Lung microvascular endothelial cell (primary cell): ENCODE data around the gene GRM8. TPM values are rescaled to one million over a fixed set of nuclear protein-coding genes. Genes with fewer than 3 reads are reported as not detected.
"Not testable (repeated sequence)": the region's sequence is repeated elsewhere in the genome, so short reads cannot be mapped to it uniquely, and the experiment has no call there.

ENCODE experiments used
- DNase-seq, 2 donors: peaks; one replicate each; pipeline versions ENCODE4 v3.0.0 to v3.0.0-alpha.2; 2010; ENCODE audit warnings: low read depth in 2 of 2
- total RNA-seq: library from RNA; depleted of rRNA; stranded (reverse); fragments of >200 nt; gene quantifications from 2 replicates; pipeline ENCODE4 v1.2.1, GENCODE V29; 2014

Gene GRM8
- total RNA-seq, 1 donor from 2014 or later = not detected

GRCh38 chr7:126924477-126924876, 328.3 kb downstream of the GRM8 start:
- no peak for DNase-seq

- not testable (repeated sequence) for DNase-seq
Observed at GRCh38 chr7:126911627-126912026, 341.1 kb downstream of the GRM8 start.

GRCh38 chr7:126908564-126908963, 344.2 kb downstream of the GRM8 start:
- DNase-seq = not testable (repeated sequence)

GRCh38 chr7:126907657-126908056, 345.1 kb downstream of the GRM8 start:
- not testable (repeated sequence) for DNase-seq

GRCh38 chr7:126905255-126905654, 347.5 kb downstream of the GRM8 start:
- DNase-seq = not testable (repeated sequence)

GRCh38 chr7:126901041-126901765, 351.5 kb downstream of the GRM8 start:
- not testable (repeated sequence) for DNase-seq

GRCh38 chr7:126887980-126888379, 364.8 kb downstream of the GRM8 start:
- DNase-seq = not testable (repeated sequence)

GRCh38 chr7:126887560-126887959, 365.2 kb downstream of the GRM8 start:
- not testable (repeated sequence) for DNase-seq

GRCh38 chr7:126882730-126883129, 370.0 kb downstream of the GRM8 start:
- DNase-seq = not testable (repeated sequence)

GRCh38 chr7:126881908-126882307, 370.8 kb downstream of the GRM8 start:
- DNase-seq = not testable (repeated sequence)

- DNase-seq = no peak
Observed at GRCh38 chr7:126881315-126881714, 371.4 kb downstream of the GRM8 start.

GRCh38 chr7:126876536-126876935, 376.2 kb downstream of the GRM8 start:
- DNase-seq = not testable (repeated sequence)

GRCh38 chr7:126856691-126857291, 395.9 kb downstream of the GRM8 start:
- peak; percentile 26 to 33 for DNase-seq

- no peak for DNase-seq
Observed at GRCh38 chr7:126845331-126845730, 407.4 kb downstream of the GRM8 start.

- no peak for DNase-seq
Observed at GRCh38 chr7:126843883-126844282, 408.9 kb downstream of the GRM8 start.

GRCh38 chr7:126843336-126843735, 409.4 kb downstream of the GRM8 start:
- no peak for DNase-seq

- DNase-seq = no peak
Observed at GRCh38 chr7:126842451-126842850, 410.3 kb downstream of the GRM8 start.

GRCh38 chr7:126840869-126841268, 411.9 kb downstream of the GRM8 start:
- no peak for DNase-seq

- DNase-seq = no peak
Observed at GRCh38 chr7:126839624-126840023, 413.1 kb downstream of the GRM8 start.

GRCh38 chr7:126838194-126838593, 414.5 kb downstream of the GRM8 start:
- DNase-seq = no peak

GRCh38 chr7:126831241-126831640, 421.5 kb downstream of the GRM8 start:
- not testable (repeated sequence) for DNase-seq

- DNase-seq = no peak
Observed at GRCh38 chr7:126820925-126821324, 431.8 kb downstream of the GRM8 start.

- DNase-seq = no peak
Observed at GRCh38 chr7:126819197-126819484, 433.6 kb downstream of the GRM8 start.
